Right lobe of liver (tissue), 6 donors: ENCODE data around the gene TEX44. TPM values are rescaled to one million over a fixed set of nuclear protein-coding genes. Genes with fewer than 3 reads are reported as not detected.

Experiments used
- ATAC-seq, 4 donors: fragments of 200-7000 bp; cut with Tn5 transposase; one replicate each; pipeline ENCODE4 v1.9.1; 2020; ENCODE audit warnings: mild to moderate bottlenecking in 4 of 4, moderate library complexity in 4 of 4
- DNase-seq, 3 donors: peaks; one replicate each; pipeline ENCODE4 v3.0.0-alpha.2; 2020
- H3K27ac ChIP-seq, 3 donors: fragments of 200-600 bp; one replicate each; pipeline ENCODE4 v1.8.0; 2022
- H3K27me3 ChIP-seq, 2 donors: fragments of 200-600 bp; one replicate each; pipeline ENCODE4 v1.8.0; 2022
- H3K36me3 ChIP-seq, 4 donors: fragments of 200-600 bp; sonication (generic) in 1 of 4; one replicate each; pipeline versions ENCODE4 v1.5.1 to v1.8.0; 2017 to 2022; ENCODE audit warnings: control low read depth in 1 of 4
- H3K4me1 ChIP-seq, 4 donors: fragments of 200-600 bp; sonication (generic) in 1 of 4; one replicate each; pipeline versions ENCODE4 v1.5.1 to v1.8.0; 2017 to 2022; ENCODE audit warnings: control low read depth in 1 of 4
- H3K4me3 ChIP-seq, 3 donors: fragments of 200-600 bp; one replicate each; pipeline ENCODE4 v1.8.0; 2022
- H3K9me3 ChIP-seq, 4 donors: fragments of 200-600 bp; sonication (generic) in 1 of 4; one replicate each; pipeline versions ENCODE4 v1.5.1 to v1.8.0; 2017 to 2022; ENCODE audit warnings: control low read depth in 1 of 4
- POLR2A ChIP-seq: fragments of 450-650 bp; IDR thresholded peaks from one replicate; pipeline ENCODE4 v1.6.1; 2017; ENCODE audit warnings: antibody characterized with exemption, mild to moderate bottlenecking
- WGBS: methylation state at CpG from one replicate; pipeline ENCODE4 v1.1.6; 2018; ENCODE audit warnings: low coverage, low lambda C conversion rate; ENCODE audit not compliant: insufficient coverage; ENCODE audit errors: missing lambda C conversion rate; 5-methylcytosine and 5-hydroxymethylcytosine counted together
- intact Hi-C, 2 donors: fragments of 100-400 bp; cut with DNase I; formaldehyde crosslinking; loops; one replicate each; pipeline versions ENCODE4 v1.11.2 to v1.14.1; 2022
- total RNA-seq, 6 experiments: library from RNA; depleted of rRNA in 2 of 6; stranded (reverse); fragments of >200 nt in 2 of 6; fragmentation: NEBNext Ultra II Directional in 3 of 6; extraction: Animal tissue kit (Norgen Biotek cat#: 25700) in 3 of 6; gene quantifications; one replicate each; pipeline versions ENCODE4 v1.1.0 to v1.2.4, GENCODE V29; 2016 to 2023
- TF ChIP-seq, protein P1 (sequence below), 4 donors: fragments of 200-600 bp in 3 of 4; fragments of 450-650 bp in 1 of 4; IDR thresholded peaks; one replicate each; pipeline versions ENCODE4 v1.5.1 to v1.8.0; 2016 to 2022; ENCODE audit warnings: antibody characterized with exemption in 4 of 4, mild to moderate bottlenecking in 2 of 4
- donor health status: DM: no; HTN: yes; CAD: no.
- donor health status: DM: no; HTN: no; CAD: no.
- donor health status: DM: no; HTN: no; CAD: no.
- donor health status: DM: no; HTN: yes; CAD: no.
- donor health status: DM: no; HTN: yes; CAD: no.

The TEX44 gene
- total RNA-seq, 6 experiments from 2014 or later: not detected

DNA sequence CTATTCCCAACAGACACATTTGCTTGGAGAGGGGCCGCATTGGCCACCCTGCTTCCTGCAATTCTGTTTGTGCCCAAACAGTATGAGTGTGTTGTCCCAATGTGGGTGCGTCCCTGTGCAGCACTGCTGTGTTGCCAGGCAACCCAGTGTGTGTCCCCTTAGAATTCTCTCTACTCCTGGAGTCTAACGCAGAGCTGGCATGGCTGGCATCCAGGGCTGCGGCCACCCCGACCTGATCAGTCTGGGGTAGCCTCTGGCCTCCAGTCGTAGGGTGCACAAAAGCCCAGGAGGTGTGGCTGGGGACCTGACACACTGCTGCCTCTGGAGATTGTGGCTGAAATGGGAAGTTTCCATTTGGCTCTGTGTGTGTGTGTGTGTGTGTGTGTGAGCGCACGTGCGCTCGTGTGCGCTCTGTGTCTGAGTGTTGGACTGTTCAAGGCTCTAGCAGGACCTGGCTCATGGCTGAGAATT is 48.0 kb downstream of the TEX44 start:
- WGBS: 80% methylated on average over 1 of the region's 11 CpGs
- Histone ChIP-seq H3K9me3 (no peaks in the 10 kb centered on the region), H3K4me3 (no peak overlapping the region), H3K27me3 (no peaks in the 10 kb centered on the region), H3K36me3 (no peaks in the 10 kb centered on the region), H3K27ac (peak overlapping the region in 1 of 3 donors; percentile 18), H3K4me1 (no peaks in the 10 kb centered on the region)
- intact Hi-C loops: no loop called here
- DNase-seq: no peak
- TF ChIP-seq POLR2A: no peak
- TF ChIP-seq, protein P1, sequence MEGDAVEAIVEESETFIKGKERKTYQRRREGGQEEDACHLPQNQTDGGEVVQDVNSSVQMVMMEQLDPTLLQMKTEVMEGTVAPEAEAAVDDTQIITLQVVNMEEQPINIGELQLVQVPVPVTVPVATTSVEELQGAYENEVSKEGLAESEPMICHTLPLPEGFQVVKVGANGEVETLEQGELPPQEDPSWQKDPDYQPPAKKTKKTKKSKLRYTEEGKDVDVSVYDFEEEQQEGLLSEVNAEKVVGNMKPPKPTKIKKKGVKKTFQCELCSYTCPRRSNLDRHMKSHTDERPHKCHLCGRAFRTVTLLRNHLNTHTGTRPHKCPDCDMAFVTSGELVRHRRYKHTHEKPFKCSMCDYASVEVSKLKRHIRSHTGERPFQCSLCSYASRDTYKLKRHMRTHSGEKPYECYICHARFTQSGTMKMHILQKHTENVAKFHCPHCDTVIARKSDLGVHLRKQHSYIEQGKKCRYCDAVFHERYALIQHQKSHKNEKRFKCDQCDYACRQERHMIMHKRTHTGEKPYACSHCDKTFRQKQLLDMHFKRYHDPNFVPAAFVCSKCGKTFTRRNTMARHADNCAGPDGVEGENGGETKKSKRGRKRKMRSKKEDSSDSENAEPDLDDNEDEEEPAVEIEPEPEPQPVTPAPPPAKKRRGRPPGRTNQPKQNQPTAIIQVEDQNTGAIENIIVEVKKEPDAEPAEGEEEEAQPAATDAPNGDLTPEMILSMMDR (IDR thresholded peaks at IDR 0.05): no peak
- peak; percentile 13 to 50 (median 32) for ATAC-seq

DNA sequence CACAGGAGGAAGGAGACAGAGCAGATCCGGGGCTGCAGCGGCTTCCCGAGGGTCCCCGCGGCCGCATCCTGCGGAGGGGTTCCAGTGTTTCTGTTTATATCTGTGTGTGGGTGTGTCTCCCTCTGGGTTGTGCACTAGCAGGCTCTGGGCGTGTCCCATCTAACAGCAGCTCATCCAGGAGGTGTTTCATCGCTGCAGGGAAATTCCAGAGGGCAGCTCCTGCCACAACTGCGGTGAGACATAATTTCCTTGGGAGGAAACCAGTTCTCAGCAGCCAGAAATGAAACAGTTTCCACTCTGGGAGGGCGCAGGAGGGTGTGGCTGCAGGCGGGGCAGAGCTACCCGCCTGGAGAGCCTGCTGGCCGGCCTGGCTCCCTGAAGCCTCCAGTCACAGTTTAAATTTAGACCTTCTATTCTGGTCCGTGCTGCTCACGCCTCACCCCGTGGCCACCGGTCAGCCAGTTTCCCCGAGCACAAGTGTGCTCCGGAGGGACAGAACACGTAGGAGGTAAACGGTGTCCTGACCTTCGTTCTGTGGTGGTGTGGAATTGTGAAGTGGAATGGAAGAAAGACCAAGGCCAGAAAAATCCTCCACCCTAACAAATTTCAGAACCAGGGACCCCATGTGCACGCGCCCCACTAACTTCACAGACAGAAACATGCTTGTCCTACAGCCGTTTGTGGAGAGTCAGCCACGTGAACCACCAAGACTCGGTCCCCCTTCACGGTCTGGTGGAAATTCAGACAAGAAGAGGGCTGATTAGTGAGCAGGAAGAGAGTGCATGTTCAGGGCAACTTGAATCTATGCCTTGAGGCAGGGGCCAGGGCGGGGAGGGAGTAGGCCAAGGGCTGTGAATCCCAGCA is 50.2 kb downstream of the TEX44 start:
- DNase-seq (peak in 2 of 3 donors; percentile 41 to 57), ATAC-seq (peak; percentile 65 to 80 (median 66))
- H3K27me3 ChIP-seq: no peaks in the 10 kb centered on the region
- WGBS: 46% methylated on average over 22 of the region's 30 CpGs
- H3K36me3 ChIP-seq: no peaks in the 10 kb centered on the region
- H3K4me1 ChIP-seq: no peaks in the 10 kb centered on the region
- intact Hi-C loops: no loop called here
- no peaks in the 10 kb centered on the region for H3K9me3 ChIP-seq
- H3K27ac ChIP-seq: peak overlapping the region in 2 of 3 donors; percentile 39 to 70
- no peak overlapping the region for H3K4me3 ChIP-seq
- TF ChIP-seq, protein P1 (IDR thresholded peaks at IDR 0.05): no peak
- no peak for TF ChIP-seq POLR2A

DNA sequence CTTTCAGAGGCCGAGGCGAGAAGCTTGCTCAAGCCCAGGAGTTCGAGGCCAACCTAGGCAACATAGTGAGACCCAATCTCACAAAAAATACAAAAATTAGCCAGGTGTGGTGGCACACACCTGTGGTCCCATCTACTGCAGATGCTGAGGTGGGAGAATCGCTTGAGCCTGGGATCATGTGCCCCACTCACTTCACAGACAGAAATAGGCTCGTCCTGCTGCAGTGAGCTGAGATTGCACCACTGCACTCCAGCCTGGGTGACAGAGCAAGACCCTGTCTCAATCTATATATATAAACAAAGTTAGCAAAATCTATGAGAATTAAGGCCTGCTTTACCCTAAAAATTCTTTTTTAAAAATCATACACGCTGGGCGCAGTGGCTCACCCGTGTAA is 50.8 kb downstream of the TEX44 start:
- WGBS: 95% methylated on average over 8 of the region's 8 CpGs
- no peak for TF ChIP-seq POLR2A
- TF ChIP-seq, protein P1 (IDR thresholded peaks at IDR 0.05): no peak
- Histone ChIP-seq H3K4me3 (no peak overlapping the region), H3K9me3 (no peaks in the 10 kb centered on the region), H3K4me1 (no peaks in the 10 kb centered on the region), H3K36me3 (no peaks in the 10 kb centered on the region), H3K27me3 (no peaks in the 10 kb centered on the region), H3K27ac (peak overlapping the region in 1 of 3 donors; percentile 70)
- intact Hi-C loops: no loop called here
- DNase-seq (no peak), ATAC-seq (no peak)

Other genes with a start within 250 kb of the TEX44 start
- gene B3GNT7, start 197.2 kb upstream of the TEX44 start, total RNA-seq: 1 to 10 TPM in 3 of 6 experiments, under 1 TPM in 3; 0.73 to 5.3 (median 0.96) TPM
- gene NCL, start 128.4 kb upstream of the TEX44 start, total RNA-seq: 100 to 1,000 TPM in 5 of 6 experiments, 10 to 100 TPM in 1; 78.8 to 203 (median 146) TPM
- gene NMUR1, start 62.4 kb upstream of the TEX44 start, total RNA-seq: under 1 TPM; 0.11 to 0.66 (median 0.36) TPM
- gene PTMA, start 115.7 kb downstream of the TEX44 start, total RNA-seq: 100 to 1,000 TPM; 180 to 373 (median 252) TPM
- 10 to 100 TPM in 1 of 6 experiments, 1 to 10 TPM in 5; 7.1 to 10.4 (median 8.3) TPM for gene PDE6D, start 188.4 kb downstream of the TEX44 start, total RNA-seq
- 10 to 100 TPM in 5 of 6 experiments, 1 to 10 TPM in 1; 8.9 to 21.4 (median 12.7) TPM for gene COPS7B, start 193.6 kb downstream of the TEX44 start, total RNA-seq